GM12801 (cell line): ENCODE measurements around the gene LGR5.

Experiments used
- TF ChIP-seq, protein P1 (sequence below): IDR thresholded peaks from one replicate; pipeline ENCODE4 v1.5.1; 2011; ENCODE audit warnings: control low read depth; ENCODE audit not compliant: insufficient read length; ENCODE audit errors: extremely low read depth

The LGR5 gene

DNA sequence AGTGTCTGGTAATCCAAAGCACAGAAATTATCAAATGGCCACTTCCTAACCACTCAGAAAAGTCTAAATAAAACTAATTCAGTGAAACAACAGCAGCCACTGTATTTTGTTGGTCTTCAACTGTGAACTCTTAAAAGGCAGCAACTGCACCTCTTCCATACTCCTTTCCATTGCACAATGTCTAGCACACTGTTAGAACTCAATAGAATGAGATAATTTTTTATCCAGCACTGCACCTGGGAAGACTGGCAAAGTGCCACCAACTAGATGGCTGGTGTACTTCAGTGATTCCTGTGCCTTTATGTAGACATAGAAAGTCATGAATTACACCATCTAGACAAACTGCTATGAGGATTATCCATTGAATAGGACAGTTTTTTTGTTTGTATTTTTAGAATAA lies 26.2 kb downstream of the LGR5 start:
- TF ChIP-seq, protein P1, sequence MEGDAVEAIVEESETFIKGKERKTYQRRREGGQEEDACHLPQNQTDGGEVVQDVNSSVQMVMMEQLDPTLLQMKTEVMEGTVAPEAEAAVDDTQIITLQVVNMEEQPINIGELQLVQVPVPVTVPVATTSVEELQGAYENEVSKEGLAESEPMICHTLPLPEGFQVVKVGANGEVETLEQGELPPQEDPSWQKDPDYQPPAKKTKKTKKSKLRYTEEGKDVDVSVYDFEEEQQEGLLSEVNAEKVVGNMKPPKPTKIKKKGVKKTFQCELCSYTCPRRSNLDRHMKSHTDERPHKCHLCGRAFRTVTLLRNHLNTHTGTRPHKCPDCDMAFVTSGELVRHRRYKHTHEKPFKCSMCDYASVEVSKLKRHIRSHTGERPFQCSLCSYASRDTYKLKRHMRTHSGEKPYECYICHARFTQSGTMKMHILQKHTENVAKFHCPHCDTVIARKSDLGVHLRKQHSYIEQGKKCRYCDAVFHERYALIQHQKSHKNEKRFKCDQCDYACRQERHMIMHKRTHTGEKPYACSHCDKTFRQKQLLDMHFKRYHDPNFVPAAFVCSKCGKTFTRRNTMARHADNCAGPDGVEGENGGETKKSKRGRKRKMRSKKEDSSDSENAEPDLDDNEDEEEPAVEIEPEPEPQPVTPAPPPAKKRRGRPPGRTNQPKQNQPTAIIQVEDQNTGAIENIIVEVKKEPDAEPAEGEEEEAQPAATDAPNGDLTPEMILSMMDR, result no peak

- TF ChIP-seq, protein P1, result no peak
Measured at GRCh38 chr12:71469258-71469750, 29.7 kb downstream of the LGR5 start.

DNA sequence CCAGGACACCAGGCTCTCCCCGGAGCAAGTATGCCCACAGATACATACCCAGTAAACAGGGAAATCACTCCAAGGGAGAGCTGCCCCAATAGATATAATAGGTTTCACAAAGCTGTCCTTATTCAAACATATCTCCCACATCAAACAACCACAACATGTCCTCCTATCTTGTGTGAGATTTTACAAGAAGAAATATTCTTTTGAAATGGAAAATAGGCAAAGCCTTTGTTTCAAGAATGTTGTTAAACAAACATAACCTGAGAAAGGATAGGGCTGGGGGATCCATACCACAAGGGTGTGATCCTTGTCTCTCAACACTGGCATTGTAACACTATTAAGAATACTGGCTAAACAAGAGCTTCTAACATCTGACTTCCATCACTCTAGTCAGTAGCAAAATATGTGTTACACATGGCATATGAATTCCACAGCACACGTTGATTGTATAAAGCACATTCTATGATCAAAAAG lies 32.9 kb downstream of the LGR5 start:
- TF ChIP-seq, protein P1, result no peak

DNA sequence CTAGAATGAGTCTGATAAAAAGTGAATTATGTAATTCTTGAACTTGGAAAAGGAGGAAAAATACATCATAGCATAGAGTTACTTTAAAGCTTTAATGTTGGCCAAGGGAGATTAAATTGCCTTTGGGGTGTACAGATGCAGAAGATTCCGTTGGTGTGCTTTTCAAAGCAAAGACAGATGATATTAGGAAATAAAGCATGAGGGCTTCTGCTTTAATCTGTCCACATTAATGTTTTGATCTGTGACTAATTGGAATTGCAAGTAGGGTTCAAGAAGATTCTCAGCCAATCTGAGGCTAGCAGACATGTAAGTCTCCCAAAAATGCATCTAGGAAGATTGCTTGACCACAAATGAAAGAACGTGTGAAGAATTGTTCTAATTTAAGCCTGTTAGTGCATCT lies 35.2 kb downstream of the LGR5 start:
- TF ChIP-seq, protein P1, result no peak

DNA sequence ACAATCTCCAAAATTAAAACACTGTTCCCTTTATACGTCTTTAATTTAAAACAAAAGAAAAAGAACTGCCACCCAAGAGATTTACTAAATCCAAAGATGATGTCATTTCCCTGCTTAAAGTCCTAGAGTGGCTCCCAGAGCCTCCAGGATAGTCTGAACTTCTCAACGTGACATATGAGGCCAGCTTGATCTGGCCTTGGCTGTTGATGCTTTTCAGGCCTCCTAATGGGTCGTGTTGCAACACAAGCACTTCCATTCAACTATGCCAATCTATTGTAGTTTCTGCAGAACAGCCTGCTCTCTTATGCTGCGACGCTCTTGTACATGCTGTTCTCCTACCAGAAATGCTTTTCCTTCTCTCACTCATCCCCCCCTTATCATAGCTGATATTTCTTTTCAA lies 35.7 kb downstream of the LGR5 start:
- TF ChIP-seq, protein P1, result no peak

- TF ChIP-seq, protein P1, result no peak
Measured at GRCh38 chr12:71476513-71476912, 36.9 kb downstream of the LGR5 start.

- TF ChIP-seq, protein P1, result no peak
Measured at GRCh38 chr12:71477609-71478008, 38.0 kb downstream of the LGR5 start.
